Liver (tissue), 3 donors: ENCODE data around the gene NMRAL1.

Experiments used
- CTCF ChIP-seq: fragments of 150-350 bp; IDR thresholded peaks from 2 replicates; pipeline ENCODE4 v1.5.1; 2017; ENCODE audit warnings: improper control_type of control experiment, low read depth, low read length; ENCODE audit not compliant: missing input control
- HNF4G ChIP-seq: IDR thresholded peaks from 2 replicates; pipeline ENCODE4 v1.6.1; 2016; ENCODE audit warnings: antibody characterized with exemption
- RAD21 ChIP-seq, 2 donors: IDR thresholded peaks; 2 replicates each; pipeline ENCODE4 v1.6.1; 2016; ENCODE audit warnings: antibody characterized with exemption in 2 of 2, mild to moderate bottlenecking in 2 of 2
- TAF1 ChIP-seq: conservative IDR thresholded peaks from 2 replicates; pipeline ENCODE4 v1.6.1; 2016; ENCODE audit warnings: antibody characterized with exemption, mild to moderate bottlenecking
- donor health status: healthy.
- donor health status: healthy.

- TF ChIP-seq CTCF (no peak), HNF4G (no peak), RAD21 (IDR thresholded peaks at IDR 0.05) (no peak), TAF1 (no peak)
These were observed 53.8 kb downstream of the NMRAL1 start for GRCh38 chr16:4420505-4421105.
